ENCODE data around the gene BPIFB6.

GRCh38 chr20:33082546-33082945 lies 51.1 kb downstream of the BPIFB6 start:
- TF ChIP-seq CTCF (IDR thresholded peaks at IDR 0.05): no peak
- TF ChIP-seq POLR2A (IDR thresholded peaks at IDR 0.05): no peak

Measured in heart left ventricle (tissue), 13 donors.